ENCODE results near the gene DNAJB1.
"Not testable (repeated sequence)": the region's sequence is repeated elsewhere in the genome, so short reads cannot be mapped to it uniquely, and the experiment has no call there.

Gene DNAJB1

DNA sequence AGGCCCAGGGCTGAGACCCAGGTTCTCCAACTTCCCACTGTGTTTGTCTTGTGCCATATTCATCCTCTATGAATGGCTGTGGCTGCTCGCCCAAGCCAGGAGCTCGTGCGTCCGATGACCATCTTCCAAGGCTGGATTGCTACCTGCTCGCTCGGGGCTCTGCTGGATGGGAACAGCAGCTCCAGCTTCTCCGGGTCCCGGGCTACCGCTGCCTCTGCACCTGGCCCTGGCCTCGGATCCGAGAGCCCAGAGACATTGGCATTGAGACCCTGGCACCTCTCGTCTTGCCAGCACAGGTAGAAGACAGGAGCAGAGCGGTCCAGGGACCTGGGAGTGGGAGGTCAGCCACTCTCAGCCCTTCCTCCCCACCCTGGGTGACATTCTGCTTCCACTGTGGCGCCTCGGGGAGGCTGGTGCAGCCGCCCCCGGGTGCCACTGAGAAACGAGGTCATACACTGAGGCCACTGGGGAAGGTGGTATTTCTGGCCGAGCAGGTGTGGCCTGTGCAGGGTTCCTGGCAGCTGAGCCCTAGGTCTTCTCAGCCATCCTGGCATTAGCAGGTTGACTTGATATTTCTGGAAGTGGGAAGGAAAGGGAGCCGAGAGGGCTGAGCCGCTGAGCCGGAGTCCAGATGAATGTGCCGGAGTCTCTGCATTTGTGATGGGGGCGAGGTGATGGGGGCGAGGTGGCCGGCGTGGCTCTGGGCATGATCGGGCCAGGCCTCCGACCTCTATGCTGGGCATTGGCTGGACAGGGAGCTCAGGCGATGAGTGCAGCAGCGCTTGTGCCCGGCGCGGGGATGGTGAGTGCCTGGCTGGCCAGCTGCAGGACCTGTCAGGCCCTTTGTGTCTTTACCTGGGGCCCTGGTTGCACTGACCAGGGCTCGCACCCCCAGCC lies 35.1 kb upstream of the DNAJB1 start:
- no peak for DNase-seq (ENCODE audit: low spot score)

DNA sequence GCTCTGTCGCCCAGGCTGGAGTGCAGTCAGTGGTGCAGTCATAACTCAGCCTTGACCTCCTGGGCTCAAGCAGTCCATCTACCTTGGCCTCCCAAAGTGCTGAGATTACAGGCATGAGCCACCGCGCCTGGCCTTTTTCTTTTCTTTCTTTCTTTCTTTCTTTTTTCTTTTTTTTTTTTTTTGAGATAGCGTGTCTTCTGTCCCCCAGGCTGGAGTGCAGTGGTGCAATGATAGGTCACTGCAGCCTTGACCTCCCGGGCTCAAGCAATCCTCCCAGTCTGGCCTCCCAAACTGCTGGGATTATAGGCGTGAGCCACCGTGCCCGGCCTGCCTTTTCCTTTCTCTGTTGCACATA lies 33.8 kb upstream of the DNAJB1 start:
- not testable (repeated sequence) for DNase-seq (ENCODE audit: low spot score)

DNA sequence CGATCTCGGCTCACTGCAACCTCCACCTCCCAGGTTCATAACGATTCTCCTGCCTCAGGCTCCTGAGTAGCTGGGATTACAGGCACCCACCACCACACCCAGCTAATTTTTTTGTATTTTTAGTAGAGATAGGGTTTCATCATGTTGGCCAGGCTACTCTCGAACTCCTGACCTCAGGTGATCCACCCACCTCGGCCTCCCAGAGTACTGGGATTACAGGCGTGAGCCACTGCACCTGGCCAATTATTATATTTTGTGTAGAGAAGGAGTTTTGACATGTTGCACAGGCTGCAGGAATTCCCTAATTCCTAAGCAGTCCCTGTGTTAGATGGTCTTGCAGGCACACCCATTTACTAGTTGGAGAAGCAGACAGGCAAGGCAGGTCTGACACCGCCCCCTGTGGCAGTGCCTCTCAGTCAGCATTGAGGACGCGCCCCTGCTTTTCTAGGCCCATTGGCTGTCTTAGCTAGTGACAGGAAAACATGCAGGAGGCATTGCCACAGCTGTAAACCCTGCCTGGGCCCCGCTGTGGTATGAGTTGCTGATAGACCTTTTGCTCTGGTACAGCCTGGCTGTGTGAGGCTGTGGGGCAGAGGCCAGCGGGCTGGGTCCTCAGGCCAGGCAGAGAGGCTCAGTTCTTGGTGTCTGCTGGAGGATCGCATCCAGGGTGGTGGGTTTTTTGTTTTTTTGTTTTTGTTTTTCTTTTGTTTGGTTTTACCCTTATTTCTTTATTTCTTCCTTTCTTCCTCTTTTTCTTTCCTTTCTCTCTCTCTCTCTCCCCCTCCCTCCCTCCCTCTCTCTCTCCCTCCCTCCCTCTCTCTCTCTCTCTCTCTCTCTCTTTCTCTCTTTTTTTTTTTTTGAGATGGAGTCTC lies 33.2 kb upstream of the DNAJB1 start:
- peak; percentile 73 for DNase-seq (ENCODE audit: low spot score)

DNA sequence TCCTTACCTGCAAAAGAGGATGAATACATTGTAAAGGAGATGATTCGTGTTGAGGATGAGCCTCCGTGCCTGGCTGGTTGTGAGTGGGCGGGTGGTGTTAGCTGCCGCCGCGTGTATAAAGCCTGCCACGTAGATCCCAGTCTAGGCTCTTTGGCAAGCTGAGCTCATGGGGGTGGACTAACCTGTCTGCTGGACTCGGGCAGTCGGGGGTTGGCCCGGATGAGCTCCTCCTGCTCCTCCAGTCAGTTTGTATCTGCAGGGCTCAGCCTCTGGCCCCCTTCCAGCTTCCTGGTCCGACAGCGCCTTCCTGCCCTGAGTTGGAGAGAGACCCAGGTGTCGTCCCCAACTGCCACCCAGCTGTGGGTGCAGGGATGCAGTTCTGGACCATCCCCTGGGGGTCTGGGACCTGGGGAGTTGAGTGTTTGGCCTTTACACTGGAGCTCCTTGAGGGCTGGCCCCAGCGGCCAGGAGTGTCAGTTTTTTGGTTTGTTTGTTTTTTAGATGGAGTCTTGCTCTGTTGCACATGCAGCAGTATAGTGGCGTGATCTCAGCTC lies 32.1 kb upstream of the DNAJB1 start:
- no peak for DNase-seq (ENCODE audit: low spot score)

DNA sequence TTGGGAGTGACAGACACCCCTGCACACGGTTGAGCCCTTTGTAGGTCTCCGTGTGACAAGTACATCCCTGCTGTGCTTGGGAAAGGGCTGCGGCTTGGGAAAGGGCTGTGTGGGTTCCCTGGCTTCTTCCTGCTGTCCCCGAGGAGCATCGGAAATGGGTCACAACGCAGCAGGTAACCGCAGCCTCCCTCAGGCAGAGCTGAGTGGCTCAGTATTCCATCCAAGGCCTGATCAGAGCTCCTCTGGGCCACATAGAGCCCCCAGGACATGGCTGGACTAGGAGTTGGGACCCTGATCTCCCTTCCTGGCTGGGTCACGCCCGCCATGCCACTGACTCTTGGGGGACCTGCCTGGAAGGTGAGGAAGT lies 27.5 kb upstream of the DNAJB1 start:
- DNase-seq (ENCODE audit: low spot score), result no peak

DNA sequence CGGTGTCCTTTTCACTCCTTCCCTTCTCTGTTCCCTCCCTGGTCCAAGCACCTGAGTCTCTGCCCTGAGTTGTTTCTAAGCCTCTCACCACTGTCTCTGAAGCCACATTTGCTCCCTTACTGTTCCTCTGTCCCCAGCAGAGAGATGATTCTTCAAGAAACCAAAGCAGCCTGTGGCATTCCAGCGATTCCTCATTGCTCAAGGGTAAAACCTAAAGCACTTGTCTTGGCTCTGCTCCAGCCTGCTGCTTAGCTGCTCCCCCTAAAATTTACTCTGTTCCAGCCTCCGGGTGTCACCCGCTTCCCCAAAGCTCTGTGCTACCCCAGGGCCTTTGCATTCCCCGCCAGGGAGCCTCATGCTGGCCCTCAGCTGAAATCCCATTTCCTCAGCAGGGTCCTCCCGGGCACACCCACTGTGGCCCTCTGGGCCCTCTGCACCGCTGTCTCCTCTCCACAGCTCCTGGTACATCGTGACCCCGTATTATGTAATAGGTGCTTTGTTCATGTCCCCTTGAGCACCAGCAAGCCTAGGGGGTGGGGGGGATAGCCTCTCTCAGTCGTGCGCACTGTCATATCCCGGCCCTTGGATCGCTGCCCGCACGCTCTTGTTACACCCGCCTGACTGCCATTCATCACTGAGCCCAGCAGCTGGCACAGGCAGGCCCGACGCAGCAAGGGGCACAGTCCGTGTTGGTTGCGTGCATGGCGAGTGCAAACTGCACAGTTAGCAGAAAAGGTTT lies 26.9 kb upstream of the DNAJB1 start:
- peak; percentile 97 for DNase-seq (ENCODE audit: low spot score)

DNA sequence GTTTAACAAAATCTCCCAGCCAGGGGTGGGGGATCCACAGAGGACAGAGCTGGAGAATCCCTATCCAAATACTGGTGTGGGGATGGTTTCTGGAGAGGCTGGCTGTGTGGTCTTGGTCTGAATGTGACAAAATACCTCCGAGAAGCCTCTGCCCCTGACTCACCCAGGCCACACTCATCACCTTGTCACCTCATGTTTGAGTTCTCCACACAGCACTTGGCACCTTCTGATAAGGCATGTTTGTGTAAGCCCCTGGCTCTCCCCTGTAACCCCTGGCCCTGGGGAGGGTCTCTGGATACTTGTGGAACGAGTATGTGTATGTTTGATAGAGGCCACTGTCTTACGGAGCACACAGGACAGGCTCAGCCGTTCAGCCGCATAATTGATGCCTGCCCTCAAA lies 25.9 kb upstream of the DNAJB1 start:
- no peak for DNase-seq (ENCODE audit: low spot score)

DNA sequence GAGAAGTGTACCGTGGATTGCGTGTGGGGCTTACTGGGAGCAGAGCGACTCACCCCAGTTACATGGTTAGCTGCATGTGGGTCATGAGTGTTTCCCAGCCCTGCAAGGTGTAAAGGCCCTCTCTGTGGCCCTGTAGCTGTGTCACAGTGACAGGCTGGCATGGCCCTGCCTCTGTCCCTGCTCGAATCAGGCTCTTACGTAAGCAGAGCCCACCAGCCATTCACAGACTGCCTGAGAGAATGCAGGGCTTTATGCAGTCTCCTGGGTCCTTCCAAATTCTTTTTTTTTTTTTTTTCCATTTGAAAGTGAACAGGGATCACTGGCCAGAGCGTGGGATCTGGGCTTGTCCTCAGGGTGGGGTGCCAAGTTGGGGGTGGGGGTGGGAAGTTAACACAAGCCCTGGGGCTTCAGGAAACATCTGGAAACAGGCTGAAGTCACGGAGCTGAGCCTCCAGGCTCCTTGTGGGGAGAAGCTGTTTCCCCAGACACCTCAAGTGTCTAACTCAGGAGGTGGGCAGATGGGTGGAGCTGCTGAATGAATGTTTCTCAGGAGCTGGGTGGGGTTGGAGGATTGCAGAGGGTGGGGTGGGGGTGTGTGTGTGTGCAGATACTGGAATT lies 24.6 kb upstream of the DNAJB1 start:
- no peak for DNase-seq (ENCODE audit: low spot score)

DNA sequence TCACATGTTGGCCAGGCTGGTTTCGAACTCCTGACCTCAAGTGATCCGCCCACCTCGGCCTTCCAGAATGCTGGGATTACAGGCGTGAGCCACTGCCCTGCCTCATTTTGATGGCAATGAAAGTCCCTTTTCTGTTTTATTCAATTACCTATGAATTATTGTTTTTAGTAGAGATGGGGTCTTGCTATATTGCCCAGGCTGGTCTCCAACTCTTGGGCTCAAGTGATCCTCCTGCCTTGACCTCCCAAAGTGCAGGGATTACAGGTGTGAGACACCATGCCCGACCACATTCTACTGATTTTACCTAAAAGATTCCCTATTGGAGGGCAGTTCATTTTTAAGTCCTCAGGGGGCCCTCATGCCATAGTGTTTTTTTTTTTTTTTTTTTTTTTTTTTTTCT lies 23.8 kb upstream of the DNAJB1 start:
- not testable (repeated sequence) for DNase-seq (ENCODE audit: low spot score)

DNA sequence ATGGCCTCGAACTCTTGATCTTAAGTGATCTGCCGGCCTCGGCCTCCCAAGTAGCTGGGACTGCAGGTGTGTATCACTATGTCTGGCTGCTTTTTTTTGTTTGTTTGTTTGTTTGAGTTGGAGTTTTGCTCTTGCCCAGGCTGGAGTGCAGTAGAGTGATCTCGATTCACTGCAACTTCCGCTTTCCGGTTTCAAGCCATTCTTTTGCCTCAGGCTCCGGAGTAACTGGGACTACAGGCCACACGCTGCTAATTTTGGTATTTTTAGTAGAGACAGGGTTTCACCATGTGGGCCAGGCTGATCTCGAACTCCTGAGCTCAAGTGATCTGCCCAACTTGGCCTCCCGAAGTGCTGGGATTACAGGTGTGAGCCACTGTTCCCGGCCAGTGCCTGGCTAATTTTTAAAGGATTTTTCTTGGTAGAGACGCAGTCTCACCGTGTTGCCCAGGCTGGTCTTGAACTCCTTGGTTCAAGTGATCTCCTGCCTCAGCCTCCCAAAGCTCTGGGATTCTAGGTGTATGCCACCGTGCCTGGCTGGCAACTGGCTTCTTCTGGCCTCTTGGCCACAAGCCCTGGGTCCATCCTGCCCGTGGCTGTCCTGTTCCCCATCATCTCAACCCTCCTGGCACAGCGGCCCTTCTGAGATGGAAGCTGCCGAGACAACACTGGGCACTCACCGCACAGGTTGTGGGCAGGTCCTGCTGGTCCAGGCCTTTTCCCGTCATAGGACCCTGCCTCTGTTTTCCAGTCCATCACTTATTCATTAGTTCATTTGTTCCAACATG lies 22.7 kb upstream of the DNAJB1 start:
- no peak for DNase-seq (ENCODE audit: low spot score)

DNA sequence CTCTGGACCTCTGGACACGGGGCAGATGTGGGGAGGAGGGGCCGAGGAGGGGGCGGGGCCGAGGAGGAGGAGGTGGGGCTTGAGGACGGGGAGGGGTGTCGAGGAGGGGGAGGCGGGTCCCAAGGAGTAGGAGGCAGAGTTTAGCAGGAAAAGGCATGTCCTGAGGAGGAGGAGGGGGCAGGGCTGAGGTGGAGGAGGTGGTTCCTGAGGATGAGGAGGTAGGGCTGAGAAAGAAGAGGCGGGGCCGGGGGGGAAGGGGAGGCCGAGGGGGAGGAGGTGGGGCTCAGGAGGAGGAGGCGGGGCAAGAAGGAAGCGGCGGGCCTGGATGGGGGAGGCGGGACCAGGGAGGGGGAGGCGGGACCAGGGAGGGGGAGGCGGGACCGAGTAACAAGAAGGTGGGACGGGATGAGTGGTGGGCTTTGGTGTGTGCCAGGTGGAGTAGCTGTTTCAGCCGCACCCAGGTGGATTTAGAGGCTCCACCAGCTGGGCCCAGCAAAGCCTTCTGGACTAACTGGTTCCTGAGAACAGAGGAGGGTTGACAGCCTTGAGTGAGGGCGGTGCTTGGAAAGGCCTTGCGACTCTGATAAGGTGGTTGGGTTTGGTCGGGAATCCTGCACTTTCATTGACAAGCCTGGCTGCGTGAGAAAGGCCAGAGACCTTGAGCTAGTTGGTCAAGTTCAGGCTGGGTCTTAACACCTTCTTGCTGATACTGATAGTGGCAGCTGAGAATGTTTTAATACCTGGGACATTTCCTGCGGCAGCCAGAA lies 18.9 kb upstream of the DNAJB1 start:
- no peak for DNase-seq (ENCODE audit: low spot score)

DNA sequence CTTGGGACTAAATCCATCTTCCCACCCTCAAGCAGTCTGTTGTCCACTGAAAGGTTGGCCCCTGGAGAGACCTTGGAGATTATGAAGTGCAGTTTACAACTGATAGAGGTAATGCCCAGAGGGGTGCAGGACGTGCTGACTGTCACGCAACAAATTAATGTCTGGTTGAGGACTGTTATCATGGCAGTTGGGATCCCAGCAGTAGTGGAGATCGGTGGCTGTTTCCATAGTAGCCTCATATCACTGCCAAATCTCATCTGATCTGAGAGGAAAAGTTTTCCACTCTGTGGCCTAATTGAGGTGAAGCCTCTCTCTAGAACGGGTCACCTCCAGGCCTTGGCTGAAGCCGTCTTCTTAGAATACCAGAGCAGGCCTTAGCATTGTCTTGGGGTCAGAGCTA lies 15.3 kb upstream of the DNAJB1 start:
- no peak for DNase-seq (ENCODE audit: low spot score)

DNA sequence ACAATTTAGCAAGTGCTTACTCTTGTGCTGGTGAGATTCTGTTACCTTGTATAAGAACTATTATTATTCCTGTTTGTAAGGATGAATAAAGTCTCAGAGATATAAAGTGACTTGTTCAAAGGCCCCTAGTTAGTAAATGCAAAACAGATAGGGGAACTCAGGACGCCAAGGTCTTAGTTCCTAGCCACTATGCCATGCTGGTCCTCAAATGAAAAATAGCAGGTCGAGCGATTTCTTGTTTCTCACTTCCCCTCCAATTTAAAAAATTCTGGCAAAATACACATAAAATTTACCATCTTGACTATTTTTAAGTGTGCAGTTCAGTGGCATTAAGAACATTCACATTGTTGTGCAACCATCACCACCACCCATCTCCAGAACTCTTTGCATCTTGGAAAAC lies 12.3 kb upstream of the DNAJB1 start:
- DNase-seq (ENCODE audit: low spot score), result no peak

DNA sequence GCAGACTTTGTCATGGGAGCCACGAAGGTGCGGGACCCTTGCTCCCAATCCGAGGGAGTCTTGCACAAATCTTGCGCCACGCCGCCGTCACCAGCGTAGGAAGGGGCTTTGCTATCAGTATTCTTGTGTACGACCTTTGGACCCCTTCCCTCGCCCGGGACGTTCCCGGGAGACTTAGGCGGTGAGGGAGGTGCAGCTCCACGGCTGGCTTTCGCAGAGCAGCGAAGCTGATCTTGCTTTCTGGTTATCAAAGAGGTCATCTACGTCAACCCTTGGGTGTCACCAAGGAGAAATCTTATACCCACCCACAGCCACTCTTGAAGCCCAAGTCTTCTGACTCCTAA lies 11.8 kb upstream of the DNAJB1 start:
- DNase-seq (ENCODE audit: low spot score), result no peak

DNA sequence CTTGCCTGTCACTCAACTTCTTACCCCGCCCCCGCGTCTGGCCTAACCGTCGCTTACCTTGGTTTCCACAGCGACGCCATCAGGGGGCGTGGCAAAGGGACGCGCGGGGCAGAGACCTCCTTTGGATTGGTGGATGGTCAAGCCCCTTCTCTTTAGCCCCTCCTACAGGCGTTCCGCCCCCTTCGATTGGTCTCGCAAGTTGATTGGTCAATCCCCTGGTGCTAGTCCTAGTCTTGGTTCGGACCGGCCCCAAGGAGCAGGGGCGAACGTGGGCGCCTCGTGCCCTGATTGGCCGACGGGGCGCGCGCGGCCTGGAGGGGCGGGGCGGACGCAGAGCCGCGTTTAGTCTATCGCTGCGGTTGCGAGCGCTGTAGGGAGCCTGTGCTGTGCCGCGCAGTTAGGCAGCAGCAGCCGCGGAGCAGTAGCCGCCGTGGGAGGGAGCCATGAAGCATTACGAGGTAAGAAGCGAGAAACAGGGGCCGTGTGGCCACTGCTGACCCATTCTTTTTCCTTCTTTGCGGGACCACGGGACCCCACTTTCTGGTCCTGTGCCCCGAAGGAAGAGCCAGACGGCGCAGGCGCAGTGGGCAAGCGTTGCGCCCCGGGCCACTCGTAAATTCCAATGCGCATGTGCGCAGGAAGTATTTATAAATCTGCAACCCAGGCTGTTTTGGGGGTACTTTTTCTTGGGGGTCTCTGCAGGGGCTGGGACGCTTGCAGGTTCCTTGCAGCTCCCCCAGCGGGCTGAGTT lies 11.2 kb upstream of the DNAJB1 start, which contains the start of gene TECR:
TSS of gene TECR (plus strand) at position 341 of the 751 bp plus-strand sequence. CDS start at position 444, 103 bp downstream.
- DNase-seq (ENCODE audit: low spot score), result peak; percentile 100

DNA sequence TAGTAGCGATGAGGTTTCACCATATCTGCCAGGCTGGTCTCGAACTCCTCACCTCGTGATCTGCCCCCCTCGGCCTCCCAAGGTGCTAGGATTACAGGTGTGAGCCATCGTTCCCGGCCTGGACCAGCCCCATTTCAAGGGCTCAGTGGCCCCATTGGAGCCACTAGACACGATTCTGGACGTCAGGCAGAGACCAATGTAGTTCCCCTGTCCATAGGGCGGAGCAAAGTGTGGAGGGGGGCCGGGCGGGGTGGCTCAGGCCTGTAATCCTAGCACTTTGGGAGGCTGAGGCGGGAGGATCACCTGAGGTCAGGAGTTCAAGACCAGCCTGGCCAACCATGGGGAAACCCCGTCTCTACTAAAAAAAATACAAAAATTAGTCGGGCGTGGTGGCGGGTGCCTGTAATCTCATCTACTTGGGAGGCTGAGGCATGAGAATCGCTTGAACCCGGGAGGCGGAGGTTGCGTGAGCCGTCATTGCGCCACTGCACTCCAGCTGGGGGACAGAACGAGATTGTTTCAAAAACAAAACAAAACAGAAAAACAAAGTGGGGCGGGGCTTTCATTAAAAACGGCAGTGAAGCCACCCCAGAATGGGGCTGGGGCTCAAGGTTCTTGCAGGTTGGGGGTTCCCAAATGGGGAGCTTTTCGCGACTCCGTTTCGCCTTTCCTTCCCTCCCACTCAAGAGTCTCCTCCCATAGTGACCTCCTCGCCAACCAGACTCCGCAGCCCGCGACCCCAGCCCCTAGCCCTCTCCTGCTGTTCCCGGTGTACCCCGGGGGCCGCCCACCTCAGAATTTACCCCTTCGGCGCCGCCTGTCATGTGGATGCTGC lies 10.4 kb upstream of the DNAJB1 start:
- no peak for DNase-seq (ENCODE audit: low spot score)

DNA sequence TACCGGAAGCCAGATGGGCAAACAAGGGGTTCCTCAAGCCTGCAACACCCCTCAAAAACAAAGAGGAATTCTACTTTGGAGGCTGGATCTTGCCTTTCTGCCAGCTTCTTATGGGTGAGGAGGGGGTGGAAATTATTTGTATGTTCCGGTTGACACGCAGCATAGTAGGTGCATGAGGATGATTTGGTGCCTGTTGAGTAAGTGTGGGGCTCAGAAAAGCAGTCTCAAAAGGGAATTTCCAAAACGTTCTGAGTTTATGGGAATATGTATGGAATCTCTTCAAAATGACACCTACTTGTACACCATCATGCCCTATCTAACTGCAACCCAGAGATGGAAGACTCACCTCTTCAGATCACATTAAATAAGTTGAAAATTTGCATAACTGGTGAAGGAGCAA lies 8.2 kb upstream of the DNAJB1 start:
- DNase-seq (ENCODE audit: low spot score), result no peak

DNA sequence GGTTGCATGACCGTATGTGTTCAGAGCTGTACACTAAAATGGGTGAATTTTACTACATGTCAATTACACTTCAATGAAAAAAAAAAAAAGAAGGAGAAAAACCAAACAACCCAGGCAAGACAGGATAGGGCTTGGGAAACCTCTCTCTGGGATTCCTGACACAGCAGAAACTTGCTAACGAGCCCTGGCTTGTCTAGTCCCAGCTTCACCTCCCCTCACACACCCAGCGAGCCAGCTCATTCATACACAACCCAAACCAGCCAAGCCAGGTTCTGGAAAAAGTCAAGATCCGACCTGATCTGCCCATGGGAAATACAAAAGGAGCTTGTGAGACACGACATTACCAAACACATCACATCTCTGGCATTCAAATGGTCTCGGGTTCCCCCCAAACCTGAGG lies 7.5 kb upstream of the DNAJB1 start:
- DNase-seq (ENCODE audit: low spot score), result no peak

DNA sequence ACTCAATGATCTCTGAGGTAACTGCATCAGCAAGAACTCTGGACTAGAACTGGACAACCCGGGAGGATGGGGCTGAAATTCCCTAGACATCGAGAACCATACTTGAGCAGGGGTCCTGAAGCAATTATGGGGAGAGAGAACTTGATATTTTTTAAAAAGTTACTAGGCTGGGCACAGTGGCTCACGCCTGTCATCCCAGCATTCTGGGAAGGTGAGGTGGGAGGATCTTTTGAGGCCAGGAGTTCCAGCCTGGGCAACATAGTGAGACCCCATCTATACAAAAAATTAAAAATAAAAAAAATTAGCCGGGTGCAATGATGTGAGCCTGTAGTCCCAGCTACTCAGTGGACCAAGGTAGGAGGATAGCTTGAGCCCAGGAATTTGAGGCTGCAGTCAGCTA lies 2.3 kb upstream of the DNAJB1 start:
- DNase-seq (ENCODE audit: low spot score), result no peak
